Measurements from ENCODE around the gene ZC3H12C.

DNA sequence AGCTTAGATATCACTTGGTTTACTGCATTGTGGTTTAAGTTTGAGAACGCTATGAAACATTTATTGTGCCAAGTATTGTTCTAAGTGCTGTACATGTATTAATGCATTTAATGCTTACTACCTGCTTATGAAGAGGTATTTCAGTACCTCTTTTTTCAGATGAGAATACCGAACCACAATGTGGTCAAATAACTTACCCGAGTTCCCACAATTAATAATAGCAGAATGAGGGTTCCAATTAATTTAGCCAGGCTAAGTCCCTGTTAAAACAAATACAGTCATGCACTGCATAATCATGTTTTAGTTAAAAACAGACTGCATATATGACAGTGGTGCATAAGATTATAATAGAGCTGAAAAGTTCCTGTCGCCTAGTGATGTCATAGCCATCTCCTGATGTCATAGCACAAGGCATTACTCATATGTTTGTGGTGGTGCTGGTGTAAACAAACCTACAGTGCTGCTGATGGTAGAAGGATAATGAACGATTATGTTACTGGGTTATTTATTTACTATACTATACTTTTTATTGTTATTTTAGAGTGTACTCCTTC, 4.3 kb downstream of the ZC3H12C start:
- TF ChIP-seq, protein P1, sequence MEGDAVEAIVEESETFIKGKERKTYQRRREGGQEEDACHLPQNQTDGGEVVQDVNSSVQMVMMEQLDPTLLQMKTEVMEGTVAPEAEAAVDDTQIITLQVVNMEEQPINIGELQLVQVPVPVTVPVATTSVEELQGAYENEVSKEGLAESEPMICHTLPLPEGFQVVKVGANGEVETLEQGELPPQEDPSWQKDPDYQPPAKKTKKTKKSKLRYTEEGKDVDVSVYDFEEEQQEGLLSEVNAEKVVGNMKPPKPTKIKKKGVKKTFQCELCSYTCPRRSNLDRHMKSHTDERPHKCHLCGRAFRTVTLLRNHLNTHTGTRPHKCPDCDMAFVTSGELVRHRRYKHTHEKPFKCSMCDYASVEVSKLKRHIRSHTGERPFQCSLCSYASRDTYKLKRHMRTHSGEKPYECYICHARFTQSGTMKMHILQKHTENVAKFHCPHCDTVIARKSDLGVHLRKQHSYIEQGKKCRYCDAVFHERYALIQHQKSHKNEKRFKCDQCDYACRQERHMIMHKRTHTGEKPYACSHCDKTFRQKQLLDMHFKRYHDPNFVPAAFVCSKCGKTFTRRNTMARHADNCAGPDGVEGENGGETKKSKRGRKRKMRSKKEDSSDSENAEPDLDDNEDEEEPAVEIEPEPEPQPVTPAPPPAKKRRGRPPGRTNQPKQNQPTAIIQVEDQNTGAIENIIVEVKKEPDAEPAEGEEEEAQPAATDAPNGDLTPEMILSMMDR (IDR thresholded peaks at IDR 0.05): no peak
- TF ChIP-seq POLR2A (IDR thresholded peaks at IDR 0.05): no peak

Data from esophagus squamous epithelium (tissue), 4 donors.